HCT116 (cell line): ENCODE measurements around the gene COPS9.

ENCODE experiments used
- ATF3 ChIP-seq: IDR thresholded peaks from 2 replicates; pipeline ENCODE4 v1.6.1; 2012
- EZH2 ChIP-seq: fragments of 200-600 bp; sonication (generic); IDR thresholded peaks from 2 replicates; pipeline ENCODE4 v1.6.1; 2017; ENCODE audit warnings: antibody characterized with exemption, mixed run types
- JUND ChIP-seq: IDR thresholded peaks from 2 replicates; pipeline ENCODE4 v1.6.1; 2012
- MAX ChIP-seq: IDR thresholded peaks from 2 replicates; pipeline ENCODE4 v1.6.1; 2012
- POLR2A ChIP-seq: IDR thresholded peaks from 2 replicates; pipeline ENCODE4 v1.7.0; 2011; ENCODE audit warnings: borderline replicate concordance; ENCODE audit not compliant: insufficient read depth, insufficient read length; ENCODE audit errors: extremely low read depth
- RAD21 ChIP-seq: IDR thresholded peaks from 2 replicates; pipeline ENCODE4 v1.6.1; 2012; ENCODE audit warnings: low read depth, mild to moderate bottlenecking
- SIN3A ChIP-seq: IDR thresholded peaks from 2 replicates; pipeline ENCODE4 v1.6.1; 2012; ENCODE audit warnings: low read depth
- TF ChIP-seq, protein P1 (sequence below), 3 experiments: fragments of 200-600 bp in 1 of 3; sonication (generic) in 1 of 3; IDR thresholded peaks in 2 of 3; conservative IDR thresholded peaks in 1 of 3; 2 replicates each; pipeline ENCODE4 v1.5.1; 2012 to 2017; ENCODE audit warnings: low read depth in 2 of 3, low read length in 2 of 3, antibody characterized with exemption in 1 of 3, borderline replicate concordance in 1 of 3, control low read depth in 1 of 3, mild to moderate bottlenecking in 1 of 3, mixed read lengths in 1 of 3, mixed run types in 1 of 3, moderate library complexity in 1 of 3; ENCODE audit not compliant: insufficient read depth in 1 of 3
- TF ChIP-seq, protein P2 (sequence below): IDR thresholded peaks from 2 replicates; pipeline ENCODE4 v1.6.1; 2012; ENCODE audit warnings: low read depth

DNA sequence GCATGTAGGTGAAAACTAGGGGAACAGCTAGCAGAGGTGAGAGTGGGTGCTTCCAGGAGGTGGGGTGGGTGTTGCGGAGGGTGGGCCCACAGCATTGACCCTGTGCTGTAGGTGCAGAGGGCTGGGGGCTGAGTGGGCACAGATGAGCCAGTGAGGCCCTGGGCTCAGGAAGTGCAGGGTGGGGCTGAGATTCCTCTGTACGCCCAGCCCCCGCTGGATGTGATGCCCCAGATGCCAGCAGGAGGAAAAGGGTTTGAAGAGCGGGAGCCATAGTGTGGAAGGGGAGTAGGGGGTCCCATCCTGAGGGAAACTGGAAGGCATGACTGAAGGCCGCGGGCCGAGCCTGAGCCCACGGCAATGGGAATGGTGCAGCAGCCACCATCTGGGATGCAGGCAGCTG, 18.5 kb upstream of the COPS9 start:
- TF ChIP-seq EZH2 (no peak), POLR2A (no peak), SIN3A (no peak), ATF3 (no peak), RAD21 (no peak), MAX (no peak), JUND (no peak)
- TF ChIP-seq, protein P1, sequence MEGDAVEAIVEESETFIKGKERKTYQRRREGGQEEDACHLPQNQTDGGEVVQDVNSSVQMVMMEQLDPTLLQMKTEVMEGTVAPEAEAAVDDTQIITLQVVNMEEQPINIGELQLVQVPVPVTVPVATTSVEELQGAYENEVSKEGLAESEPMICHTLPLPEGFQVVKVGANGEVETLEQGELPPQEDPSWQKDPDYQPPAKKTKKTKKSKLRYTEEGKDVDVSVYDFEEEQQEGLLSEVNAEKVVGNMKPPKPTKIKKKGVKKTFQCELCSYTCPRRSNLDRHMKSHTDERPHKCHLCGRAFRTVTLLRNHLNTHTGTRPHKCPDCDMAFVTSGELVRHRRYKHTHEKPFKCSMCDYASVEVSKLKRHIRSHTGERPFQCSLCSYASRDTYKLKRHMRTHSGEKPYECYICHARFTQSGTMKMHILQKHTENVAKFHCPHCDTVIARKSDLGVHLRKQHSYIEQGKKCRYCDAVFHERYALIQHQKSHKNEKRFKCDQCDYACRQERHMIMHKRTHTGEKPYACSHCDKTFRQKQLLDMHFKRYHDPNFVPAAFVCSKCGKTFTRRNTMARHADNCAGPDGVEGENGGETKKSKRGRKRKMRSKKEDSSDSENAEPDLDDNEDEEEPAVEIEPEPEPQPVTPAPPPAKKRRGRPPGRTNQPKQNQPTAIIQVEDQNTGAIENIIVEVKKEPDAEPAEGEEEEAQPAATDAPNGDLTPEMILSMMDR (IDR thresholded peaks at IDR 0.05 in 2 of 3, conservative IDR thresholded peaks at IDR 0.05 in 1 of 3; ENCODE audit: borderline replicate concordance in 1 of 3, insufficient read depth in 1 of 3, low read depth in 2 of 3, low read length in 2 of 3) = no peak
- TF ChIP-seq, protein P2, sequence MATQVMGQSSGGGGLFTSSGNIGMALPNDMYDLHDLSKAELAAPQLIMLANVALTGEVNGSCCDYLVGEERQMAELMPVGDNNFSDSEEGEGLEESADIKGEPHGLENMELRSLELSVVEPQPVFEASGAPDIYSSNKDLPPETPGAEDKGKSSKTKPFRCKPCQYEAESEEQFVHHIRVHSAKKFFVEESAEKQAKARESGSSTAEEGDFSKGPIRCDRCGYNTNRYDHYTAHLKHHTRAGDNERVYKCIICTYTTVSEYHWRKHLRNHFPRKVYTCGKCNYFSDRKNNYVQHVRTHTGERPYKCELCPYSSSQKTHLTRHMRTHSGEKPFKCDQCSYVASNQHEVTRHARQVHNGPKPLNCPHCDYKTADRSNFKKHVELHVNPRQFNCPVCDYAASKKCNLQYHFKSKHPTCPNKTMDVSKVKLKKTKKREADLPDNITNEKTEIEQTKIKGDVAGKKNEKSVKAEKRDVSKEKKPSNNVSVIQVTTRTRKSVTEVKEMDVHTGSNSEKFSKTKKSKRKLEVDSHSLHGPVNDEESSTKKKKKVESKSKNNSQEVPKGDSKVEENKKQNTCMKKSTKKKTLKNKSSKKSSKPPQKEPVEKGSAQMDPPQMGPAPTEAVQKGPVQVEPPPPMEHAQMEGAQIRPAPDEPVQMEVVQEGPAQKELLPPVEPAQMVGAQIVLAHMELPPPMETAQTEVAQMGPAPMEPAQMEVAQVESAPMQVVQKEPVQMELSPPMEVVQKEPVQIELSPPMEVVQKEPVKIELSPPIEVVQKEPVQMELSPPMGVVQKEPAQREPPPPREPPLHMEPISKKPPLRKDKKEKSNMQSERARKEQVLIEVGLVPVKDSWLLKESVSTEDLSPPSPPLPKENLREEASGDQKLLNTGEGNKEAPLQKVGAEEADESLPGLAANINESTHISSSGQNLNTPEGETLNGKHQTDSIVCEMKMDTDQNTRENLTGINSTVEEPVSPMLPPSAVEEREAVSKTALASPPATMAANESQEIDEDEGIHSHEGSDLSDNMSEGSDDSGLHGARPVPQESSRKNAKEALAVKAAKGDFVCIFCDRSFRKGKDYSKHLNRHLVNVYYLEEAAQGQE = no peak
